Fibroblast of skin of back (primary cell): ENCODE results near the gene BUB3. TPM values are rescaled to one million over a fixed set of nuclear protein-coding genes. Genes with fewer than 3 reads are reported as not detected.
A peak's percentile ranks its signal among the peaks of the same experiment; 100 is the strongest.

ENCODE experiments used
- DNase-seq: peaks from one replicate; pipeline ENCODE4 v3.0.0-alpha.2; 2013
- polyA plus RNA-seq, 2 experiments: library from polyadenylated mRNA; unstranded; fragments of 120-200 nt; gene quantifications; one replicate each; pipeline ENCODE4 v1.2.1, GENCODE V29; 2013; ENCODE audit not compliant: insufficient read length in 2 of 2

Gene BUB3
- 142 TPM for polyA plus RNA-seq (2013, experiment 1 of 2; ENCODE audit: insufficient read length)
- polyA plus RNA-seq (2013, experiment 2 of 2; ENCODE audit: insufficient read length): 51.9 TPM

- DNase-seq: peak; percentile 100
Measured at GRCh38 chr10:123154092-123154710, at the start of gene BUB3. BUB3 (plus strand) TSS chr10:123154402; CDS start chr10:123154918, 516 bp downstream.

GRCh38 chr10:123109466-123109865, 44.7 kb upstream of the BUB3 start:
- no peak for DNase-seq

DNA sequence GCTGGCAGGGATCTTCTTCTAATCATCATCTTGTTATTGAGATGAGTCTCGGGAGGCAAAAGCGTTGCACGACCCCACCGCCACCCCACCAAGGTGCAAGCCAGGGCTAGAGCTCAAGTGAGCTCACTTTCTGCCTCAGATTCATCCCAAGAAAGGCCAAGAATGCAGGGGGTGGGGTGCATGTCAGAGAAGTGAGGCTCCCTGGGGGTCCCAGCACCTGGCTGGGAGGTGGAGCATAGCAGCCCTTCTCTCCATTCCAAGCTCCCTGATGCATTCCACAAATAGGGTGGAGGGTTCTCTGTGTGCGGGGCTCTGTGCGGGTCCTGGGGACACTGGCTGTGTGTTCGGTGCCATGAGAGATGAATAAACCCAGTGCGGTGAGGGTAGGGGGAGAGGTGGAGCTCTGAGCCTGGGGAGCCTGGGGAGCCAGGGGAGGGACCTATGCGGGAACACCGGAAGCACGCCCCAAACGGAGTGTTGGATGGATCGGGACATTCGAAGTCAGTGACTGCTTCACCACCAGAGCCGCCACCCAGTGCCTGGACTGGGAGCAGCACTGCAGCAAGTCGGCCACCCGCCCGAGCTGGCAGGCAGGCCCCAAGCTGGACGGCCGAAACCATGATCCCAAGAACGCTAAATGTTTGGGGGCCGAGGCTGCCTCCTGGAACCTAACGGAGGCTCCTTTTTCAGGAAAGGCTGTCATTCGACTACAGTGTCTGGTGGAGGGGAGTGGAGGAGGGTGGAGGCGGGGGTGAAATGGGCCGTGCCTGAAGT, 36.4 kb upstream of the BUB3 start:
- DNase-seq: no peak

- no peak for DNase-seq
Measured at GRCh38 chr10:123119081-123119480, 35.1 kb upstream of the BUB3 start.

DNA sequence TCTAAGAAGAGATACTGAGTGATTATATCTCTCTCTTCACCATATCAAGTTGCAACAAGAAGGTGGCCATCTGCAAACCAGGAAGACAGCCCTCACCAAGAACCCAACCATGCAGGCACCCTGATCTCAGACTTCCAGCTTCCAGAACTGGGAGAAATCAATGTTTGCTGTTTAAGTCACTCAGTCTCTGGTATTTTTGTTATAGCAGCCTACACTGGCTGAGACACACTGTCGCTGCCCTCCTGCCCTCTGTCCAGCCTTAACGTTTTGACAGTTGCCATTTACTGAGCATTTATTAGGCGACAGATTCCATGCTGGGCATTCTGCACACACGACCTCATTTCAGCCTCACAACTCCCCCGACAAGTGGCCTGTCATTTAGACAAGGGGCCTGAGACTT, 28.0 kb upstream of the BUB3 start:
- DNase-seq: no peak

GRCh38 chr10:123129618-123130271, 24.5 kb upstream of the BUB3 start:
- DNase-seq: no peak

DNA sequence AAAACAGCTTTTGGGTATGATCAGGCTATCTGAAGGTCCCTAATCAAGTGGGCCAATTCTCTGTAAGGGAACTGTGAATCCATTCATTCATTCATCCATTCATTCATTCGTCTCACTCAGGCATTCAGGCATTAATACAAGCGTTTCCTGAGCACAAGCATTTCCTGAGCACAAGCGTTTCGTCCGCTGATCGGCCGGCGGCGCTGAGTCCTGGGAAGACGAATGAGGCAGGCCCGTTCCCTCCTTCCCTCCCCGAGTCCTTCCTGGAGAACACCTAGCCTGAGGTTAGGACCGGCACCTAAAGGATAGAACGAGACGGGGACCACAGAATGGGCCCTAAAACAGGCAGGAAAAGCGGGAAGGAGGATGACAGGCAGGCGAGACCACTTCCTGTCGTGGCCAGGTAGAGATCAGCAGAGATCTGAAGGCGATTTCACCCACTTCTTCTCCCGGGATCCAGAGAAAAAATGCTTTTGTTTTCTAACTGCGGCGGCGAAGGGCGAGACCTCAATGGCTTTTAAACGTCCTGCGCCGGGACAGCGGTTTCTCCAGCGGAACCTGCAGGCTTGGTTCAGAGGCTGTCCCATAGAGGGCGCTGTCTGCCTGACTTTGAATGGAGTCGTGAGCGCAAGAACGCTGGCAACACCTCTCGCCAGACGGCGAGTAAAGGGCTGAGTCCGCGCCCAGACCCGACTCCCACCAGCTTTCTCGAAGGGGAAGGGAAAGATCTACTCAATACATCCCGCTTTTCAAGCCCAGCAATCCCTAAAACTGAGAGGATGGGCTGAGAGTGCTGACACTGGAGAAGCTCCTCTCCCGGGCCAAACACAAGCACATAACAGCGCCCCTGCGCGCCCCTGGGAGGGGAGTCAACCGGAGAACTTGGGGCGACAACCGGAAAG, 21.4 kb upstream of the BUB3 start:
- peak; percentile 74 for DNase-seq

DNA sequence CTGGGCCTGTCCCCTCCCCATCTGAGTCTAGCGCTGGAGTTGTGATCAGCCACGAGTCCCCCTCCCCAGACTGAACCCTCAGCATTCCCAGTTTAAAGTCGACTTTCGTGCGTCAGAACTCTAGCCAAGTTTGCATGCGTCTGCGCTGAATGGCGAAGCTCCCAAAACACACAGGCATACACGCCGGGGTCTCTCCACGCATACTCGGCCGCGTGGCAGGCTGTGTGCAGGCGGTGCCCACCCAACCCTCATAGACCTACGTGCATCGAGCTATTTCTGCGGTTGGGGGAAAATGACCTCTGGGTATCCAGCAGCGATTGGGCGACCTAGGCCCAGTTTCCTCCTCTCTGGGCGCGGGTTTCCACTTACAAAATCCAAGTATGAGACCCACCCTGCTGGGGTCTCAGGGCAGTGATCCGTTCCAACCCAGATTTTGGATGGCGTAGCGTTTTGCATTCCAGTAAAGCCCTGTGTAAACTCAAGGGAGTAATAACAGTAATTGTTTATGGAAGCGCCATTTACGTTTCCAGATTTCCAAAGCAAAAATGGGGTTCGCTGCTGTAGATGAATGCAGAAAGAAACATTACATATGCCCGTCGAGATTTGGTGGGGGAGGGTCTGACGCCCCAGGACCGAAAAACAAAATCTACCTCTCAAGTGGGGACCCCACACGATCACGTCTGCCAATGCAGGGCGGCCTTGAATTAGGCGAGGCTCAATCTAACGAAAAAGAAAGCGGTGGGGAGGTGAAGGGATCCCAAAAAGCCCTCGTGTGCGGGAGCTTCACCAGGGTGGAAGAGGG, 20.5 kb upstream of the BUB3 start:
- no peak for DNase-seq

DNA sequence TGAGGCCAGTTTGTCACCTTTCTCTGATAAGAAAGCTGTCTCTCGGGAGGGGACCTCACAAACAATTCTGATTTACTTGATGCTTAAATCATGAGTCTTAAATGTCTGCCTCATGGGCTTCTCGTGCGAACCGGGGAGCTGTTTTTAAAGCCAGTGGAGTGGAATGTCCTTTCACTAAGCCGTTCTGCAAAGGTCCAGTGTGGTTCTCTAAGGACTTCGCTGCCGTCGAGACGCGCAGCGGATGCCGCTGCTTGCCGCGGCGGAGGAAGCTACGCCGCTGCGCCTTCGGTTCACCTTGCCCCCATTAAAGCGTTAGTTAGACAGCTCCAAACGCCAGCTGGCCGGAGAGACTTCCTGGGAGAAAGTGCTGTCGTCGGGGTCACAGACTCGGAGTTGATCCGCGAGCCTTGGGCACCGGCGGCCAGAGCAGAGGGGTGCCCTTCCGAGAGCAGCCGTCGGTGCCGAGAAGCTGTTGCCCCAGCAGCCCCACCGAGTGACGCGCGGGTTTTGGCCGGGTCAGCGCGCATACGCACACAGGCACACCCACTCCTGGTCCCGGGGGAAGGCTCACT, 19.8 kb upstream of the BUB3 start:
- no peak for DNase-seq

GRCh38 chr10:123134915-123135414, 19.2 kb upstream of the BUB3 start:
- no peak for DNase-seq

- DNase-seq: no peak
Measured at GRCh38 chr10:123135415-123136141, 18.6 kb upstream of the BUB3 start, which contains the start of gene HMX3. HMX3 (plus strand) TSS chr10:123135970; CDS start chr10:123136051, 81 bp downstream.

- no peak for DNase-seq
Measured at GRCh38 chr10:123136221-123136805, 17.9 kb upstream of the BUB3 start.

DNA sequence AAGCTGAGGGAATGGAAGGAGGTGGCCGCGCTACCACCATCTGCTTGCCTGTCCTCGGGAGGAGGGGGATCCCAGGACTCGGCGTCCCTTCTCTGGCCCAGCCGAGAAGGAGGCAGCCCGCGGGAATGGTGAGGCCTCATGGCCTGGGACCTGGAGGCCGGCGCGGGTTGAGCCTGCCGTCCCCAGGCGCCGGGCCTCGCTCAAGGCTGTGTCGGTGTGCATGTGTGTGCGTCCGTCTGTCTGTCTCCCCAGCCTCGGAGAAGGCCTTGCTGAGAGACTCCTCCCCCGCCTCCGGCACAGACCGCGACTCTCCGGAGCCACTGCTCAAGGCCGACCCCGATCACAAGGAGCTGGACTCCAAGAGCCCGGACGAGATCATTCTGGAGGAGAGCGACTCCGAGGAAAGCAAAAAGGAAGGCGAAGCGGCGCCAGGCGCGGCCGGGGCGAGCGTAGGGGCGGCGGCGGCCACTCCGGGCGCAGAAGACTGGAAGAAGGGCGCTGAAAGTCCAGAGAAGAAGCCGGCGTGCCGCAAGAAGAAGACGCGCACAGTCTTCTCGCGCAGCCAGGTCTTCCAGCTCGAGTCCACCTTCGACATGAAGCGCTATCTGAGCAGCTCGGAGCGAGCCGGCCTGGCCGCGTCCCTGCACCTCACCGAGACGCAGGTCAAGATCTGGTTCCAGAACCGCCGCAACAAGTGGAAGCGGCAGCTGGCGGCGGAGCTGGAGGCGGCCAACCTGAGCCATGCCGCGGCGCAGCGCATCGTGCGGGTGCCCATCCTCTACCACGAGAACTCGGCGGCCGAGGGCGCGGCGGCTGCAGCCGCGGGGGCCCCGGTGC, 17.2 kb upstream of the BUB3 start:
- no peak for DNase-seq

DNA sequence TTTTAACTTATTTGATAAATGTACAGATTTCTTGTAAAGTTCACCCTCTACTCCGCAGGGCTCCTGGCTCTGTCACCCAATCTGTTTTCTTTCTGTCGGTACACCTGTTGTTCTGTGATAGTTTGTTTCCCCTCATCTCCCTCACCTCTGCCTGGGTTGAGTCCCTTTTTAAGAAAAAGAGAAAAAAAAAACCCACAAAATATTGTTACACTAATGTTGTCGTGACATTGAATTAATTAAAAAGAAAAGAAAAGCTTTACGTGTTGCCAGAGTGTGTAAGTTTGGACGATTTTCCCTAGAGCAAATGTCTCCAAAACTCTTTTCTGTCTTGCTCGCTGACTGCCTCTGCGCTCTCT, 15.1 kb upstream of the BUB3 start:
- no peak for DNase-seq

DNA sequence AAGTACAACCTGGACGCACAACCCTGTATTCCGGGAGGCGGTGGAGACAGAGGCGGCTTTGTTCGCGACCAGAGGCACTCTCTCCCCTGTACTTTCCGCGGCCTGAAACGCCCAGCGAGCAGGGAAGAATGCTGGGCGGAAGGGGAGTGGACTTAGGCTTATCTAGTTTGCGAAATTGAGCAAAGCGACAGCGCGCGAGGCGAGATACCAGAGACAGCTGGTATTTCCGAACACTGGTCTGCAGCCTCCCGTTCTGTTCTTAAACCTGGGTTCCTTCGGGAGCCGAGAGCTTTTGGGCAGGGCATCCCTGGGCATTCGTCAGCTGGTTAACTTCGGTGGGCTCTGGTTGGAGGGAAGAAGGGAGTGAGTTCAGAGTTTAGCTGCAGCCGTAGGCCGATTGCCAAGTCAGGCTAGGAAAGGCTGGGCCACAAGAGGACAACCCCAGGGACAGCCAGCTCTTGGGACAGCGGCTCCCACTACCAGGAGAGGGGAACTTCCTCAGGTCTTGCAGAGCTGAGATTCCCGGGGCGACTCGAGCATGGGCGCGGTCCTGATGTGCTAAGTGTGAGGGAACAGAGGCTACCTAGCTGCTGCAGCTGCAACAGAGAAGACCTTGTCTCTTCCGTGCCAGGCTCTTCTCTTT, 14.6 kb upstream of the BUB3 start:
- no peak for DNase-seq

- no peak for DNase-seq
Measured at GRCh38 chr10:123140164-123140982, 13.8 kb upstream of the BUB3 start.

GRCh38 chr10:123140983-123141390, 13.2 kb upstream of the BUB3 start:
- no peak for DNase-seq
